Sigmoid colon (tissue), 4 donors: ENCODE data around the gene LSM14B.

Experiments
- EP300 ChIP-seq, 4 donors: sonication (generic); formaldehyde crosslinking; IDR thresholded peaks; one replicate each; pipeline ENCODE4 v1.6.1; 2017; ENCODE audit warnings: antibody characterized with exemption in 4 of 4
- POLR2A ChIP-seq, 2 donors: fragments of 450-650 bp; IDR thresholded peaks; one replicate each; pipeline ENCODE4 v1.6.1; 2016; ENCODE audit warnings: antibody characterized with exemption in 2 of 2, mild to moderate bottlenecking in 2 of 2, moderate library complexity in 2 of 2
- POLR2AphosphoS5 ChIP-seq, 4 donors: sonication (generic); formaldehyde crosslinking; IDR thresholded peaks; one replicate each; pipeline ENCODE4 v1.6.1; 2017; ENCODE audit warnings: antibody characterized with exemption in 4 of 4
- TF ChIP-seq, protein P1 (sequence below), 4 experiments: fragments of 450-650 bp in 3 of 4; fragments of 200-600 bp in 1 of 4; IDR thresholded peaks; one replicate each; pipeline ENCODE4 v1.5.1; 2016 to 2019; ENCODE audit warnings: antibody characterized with exemption in 4 of 4, mild to moderate bottlenecking in 3 of 4, moderate library complexity in 2 of 4

DNA sequence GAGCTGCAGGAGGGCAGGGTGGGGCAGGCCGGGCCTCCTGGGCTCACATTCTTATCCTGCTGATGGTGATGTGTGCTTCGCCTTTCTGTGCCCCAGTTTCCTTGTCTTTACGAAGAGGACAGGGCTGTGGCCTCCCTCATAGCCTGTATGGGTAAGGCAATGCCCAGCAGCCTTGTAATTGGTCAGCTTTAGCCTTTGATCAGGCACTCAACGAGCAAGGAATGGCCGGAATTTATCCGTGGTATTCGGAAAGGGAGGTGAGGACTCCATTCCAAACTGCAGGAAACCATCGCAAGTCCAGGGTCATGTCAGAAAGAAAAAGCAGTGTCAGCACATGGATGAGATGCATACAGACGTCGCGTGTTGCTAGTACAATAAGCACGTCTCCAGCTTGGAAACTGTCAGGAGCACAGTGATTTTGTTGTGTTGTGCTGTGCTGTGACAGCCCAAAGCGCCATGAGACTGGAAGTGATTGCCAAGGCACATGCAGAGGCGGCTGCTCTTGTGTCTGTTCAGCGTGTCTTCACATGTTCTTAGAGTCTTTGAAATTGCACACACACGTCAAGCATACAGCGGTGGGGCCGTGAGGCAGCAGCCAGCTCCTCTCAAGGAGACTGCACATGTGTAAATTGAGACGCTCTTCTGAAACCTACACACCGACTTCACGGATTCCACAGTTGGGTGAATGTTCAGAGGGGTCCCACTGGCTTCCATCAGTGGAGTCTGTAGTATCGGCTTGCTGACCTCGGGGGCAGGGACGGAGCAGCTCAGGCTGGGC is 27.4 kb downstream of the LSM14B start:
- TF ChIP-seq, protein P1, sequence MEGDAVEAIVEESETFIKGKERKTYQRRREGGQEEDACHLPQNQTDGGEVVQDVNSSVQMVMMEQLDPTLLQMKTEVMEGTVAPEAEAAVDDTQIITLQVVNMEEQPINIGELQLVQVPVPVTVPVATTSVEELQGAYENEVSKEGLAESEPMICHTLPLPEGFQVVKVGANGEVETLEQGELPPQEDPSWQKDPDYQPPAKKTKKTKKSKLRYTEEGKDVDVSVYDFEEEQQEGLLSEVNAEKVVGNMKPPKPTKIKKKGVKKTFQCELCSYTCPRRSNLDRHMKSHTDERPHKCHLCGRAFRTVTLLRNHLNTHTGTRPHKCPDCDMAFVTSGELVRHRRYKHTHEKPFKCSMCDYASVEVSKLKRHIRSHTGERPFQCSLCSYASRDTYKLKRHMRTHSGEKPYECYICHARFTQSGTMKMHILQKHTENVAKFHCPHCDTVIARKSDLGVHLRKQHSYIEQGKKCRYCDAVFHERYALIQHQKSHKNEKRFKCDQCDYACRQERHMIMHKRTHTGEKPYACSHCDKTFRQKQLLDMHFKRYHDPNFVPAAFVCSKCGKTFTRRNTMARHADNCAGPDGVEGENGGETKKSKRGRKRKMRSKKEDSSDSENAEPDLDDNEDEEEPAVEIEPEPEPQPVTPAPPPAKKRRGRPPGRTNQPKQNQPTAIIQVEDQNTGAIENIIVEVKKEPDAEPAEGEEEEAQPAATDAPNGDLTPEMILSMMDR (IDR thresholded peaks at IDR 0.05): no peak
- TF ChIP-seq POLR2A (IDR thresholded peaks at IDR 0.05) (no peak), EP300 (IDR thresholded peaks at IDR 0.05) (no peak), POLR2AphosphoS5 (IDR thresholded peaks at IDR 0.05) (no peak)
